Epithelial cell of proximal tubule (primary cell): Measurements from ENCODE around the gene OSBPL5. TPM values are rescaled to one million over a fixed set of nuclear protein-coding genes. Genes with fewer than 3 reads are reported as not detected.

Experiments used
- DNase-seq: peaks from one replicate; pipeline ENCODE4 v3.0.0-alpha.2; 2011; ENCODE audit warnings: low read depth
- H3K4me3 ChIP-seq: 2 replicates; pipeline ENCODE4 v1.5.1; 2011; ENCODE audit warnings: low read depth, mild to moderate bottlenecking, low read length
- total RNA-seq: library from RNA; depleted of rRNA; stranded (reverse); fragments of >200 nt; gene quantifications from 2 replicates; pipeline ENCODE4 v1.2.3, GENCODE V29; 2015
- TF ChIP-seq, protein P1 (sequence below): conservative IDR thresholded peaks from 2 replicates; pipeline ENCODE4 v1.5.1; 2012; ENCODE audit warnings: low read depth, mild to moderate bottlenecking, low read length

The OSBPL5 gene
- total RNA-seq, 1 donor from 2014 or later, result 25.3 TPM

DNA sequence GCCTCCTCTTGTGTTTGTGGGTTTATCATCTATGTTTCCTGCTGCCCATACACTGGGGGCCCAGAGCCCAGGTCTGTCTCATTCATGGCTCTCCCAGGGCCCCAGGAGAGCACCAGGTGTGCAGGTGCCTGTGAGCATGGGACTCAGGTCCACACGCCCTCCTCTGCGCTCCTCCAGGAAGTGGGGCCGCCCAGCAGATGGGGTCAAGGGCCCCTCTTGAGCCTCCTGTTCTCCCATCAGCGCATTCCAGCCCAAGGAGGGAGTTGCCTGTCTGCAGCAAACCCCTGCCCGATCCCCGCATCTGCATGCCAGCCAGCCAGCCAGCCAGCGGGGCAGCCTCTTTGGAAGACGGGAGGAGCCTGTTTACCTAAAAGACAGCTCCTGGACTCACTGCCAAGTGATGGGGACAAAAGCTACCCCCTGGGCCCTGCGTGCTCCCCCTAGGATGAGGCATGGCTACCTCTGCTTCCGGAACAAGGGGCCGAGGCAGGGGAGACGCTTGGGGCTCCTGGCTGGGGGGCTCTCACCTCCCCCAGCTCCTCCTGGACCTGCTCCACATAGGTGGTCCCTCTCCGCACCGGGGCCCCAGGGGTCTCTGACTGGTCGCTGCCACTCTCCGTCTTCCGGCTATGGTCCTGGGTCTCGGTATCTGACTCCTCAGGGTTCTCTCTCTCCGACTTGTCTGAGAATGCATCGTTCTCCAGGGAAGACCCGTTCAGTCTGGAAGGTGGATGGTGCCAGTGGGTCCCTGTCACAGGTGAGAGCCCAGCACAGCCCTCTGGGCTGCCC is 58.2 kb downstream of the OSBPL5 start:
- no peak overlapping the region for H3K4me3 ChIP-seq
- TF ChIP-seq, protein P1, sequence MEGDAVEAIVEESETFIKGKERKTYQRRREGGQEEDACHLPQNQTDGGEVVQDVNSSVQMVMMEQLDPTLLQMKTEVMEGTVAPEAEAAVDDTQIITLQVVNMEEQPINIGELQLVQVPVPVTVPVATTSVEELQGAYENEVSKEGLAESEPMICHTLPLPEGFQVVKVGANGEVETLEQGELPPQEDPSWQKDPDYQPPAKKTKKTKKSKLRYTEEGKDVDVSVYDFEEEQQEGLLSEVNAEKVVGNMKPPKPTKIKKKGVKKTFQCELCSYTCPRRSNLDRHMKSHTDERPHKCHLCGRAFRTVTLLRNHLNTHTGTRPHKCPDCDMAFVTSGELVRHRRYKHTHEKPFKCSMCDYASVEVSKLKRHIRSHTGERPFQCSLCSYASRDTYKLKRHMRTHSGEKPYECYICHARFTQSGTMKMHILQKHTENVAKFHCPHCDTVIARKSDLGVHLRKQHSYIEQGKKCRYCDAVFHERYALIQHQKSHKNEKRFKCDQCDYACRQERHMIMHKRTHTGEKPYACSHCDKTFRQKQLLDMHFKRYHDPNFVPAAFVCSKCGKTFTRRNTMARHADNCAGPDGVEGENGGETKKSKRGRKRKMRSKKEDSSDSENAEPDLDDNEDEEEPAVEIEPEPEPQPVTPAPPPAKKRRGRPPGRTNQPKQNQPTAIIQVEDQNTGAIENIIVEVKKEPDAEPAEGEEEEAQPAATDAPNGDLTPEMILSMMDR, result no peak
- DNase-seq, result no peak

DNA sequence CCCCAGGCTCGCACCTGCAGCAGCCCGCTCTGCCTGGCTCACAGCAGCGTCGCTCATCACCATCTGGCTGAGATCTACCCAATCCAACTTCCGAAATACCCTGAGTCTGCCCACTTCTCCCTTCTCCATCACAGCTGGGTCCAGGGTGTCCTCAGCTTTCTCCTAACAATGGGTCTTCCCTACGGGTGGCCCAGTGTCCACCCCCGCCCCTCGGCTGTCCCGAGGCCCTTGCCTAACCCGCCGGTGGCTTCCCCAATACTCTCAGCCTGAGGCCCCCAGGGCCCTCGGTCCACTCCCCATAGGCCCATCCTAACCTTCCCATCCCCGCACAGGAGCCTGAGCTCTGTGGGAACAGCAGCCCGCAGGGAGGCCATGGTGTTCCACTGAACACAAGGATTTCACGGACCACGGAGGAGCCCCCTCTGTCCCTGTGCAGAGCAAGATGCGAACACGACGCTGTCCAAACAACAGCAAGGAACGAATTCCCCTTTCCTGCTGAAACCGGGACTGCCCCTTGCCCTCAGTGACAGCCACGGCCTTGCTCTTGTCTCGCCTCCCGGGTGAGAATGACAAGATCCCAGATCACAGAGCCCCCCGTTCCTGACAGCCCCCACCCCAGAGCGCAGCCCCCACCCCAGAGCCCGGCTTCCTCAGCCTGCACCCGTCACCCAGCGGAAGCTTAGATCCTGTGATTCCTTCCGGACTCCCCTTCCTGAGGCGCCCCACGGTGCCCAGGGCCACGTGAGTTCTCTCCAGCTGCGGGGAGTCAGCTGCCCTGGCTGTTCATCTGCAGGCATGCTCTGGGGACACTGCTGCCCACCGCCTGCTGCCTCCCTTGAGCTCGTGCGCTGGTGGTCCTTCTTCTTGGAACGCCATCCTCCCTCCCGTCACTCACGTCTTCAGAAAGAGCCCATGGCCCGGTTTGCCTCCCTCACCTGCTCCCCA is 59.0 kb downstream of the OSBPL5 start:
- no peak for DNase-seq
- TF ChIP-seq, protein P1, result no peak
- H3K4me3 ChIP-seq, result no peak overlapping the region

DNA sequence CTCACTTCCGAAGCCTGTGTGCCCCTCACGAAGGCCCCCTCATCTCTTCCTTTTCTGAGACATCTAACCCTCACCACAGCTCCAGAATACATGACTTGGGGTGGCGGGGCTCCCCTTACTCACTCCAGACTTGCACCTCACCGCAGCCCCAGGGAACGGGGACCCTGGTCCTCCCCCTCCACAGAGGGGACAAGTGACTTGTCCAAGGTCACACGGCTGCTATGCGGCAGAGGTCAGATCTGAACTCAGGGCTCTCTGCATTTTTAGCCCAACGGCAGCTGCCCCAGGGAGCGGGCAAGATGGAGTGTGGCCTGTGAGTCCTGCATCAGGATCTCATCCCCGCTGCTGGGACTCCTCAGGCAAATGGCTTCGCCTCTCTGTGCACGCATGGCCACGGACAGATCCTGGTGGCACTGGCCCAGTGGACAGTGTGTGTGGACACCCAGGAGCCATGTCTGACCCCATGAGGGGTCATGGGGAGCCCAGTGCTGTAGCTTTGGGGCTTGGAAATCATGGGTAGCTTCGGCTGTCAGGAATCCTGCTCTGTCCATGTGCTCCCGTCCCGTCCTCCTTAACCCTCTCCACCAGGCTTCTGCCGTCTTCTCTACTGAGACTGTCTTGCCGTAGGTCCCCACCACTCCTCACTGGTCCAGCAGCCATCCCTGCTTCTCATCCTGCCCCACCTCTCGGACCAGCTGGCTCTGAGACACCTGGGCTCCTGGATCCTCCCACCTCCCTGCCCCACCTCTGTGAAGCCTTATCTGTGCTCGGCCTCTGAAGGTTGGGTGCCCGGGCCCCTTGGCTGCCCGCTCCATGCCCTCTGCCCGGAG is 59.9 kb downstream of the OSBPL5 start:
- no peak for DNase-seq
- no peak overlapping the region for H3K4me3 ChIP-seq
- TF ChIP-seq, protein P1, result no peak

DNA sequence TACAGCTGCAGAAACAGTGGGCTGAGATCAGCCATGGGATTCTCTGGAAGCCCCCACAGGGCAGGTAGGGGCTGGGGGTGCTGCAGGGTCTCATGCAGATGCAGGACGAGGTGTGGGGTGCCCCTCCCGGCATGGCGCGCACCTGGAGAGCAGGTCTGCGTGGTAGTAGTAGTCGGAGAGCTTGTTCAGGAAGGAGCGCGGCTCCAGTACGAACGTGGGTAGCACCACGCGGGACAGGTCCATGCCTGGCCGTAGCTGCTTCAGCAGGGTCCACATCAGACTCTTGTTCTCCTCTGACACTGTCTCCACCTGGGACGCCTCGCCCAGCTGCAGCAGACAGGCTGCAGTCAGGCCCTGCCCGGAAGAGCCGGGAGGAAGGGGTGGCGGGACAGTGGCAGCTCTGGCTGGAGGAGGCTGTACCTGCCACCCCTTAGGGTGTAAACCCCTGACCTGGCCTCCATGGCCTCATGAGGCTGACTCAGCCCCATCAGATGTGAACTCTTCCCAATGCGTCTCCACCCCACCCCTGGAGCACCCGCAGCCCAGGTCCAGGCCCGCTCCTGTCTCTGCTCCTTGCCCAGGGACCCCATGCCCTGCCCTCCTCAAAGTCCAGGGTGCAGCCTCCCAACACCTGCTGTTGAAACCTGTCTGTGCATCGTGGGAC is 60.9 kb downstream of the OSBPL5 start:
- TF ChIP-seq, protein P1, result no peak
- no peak overlapping the region for H3K4me3 ChIP-seq
- DNase-seq, result no peak

DNA sequence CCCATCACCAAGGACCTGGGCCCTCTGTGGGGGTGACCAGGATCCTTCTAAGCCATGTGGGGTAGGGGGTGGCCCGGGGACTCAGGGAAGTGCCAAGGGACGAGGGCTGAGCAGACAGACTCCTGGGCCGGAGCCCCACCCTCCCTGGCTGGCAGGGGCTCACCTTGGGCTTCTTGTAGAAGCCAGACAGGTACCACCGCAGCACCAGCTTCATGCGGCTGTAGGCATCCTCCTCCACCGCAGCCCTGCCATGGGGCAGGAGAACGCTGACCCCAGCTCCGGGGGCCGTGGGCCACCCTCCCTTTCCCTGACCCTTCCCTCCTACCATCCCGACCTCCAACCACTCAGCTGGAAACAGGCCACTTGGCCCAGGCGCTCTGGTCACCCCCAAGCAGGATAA is 62.0 kb downstream of the OSBPL5 start:
- no peak overlapping the region for H3K4me3 ChIP-seq
- no peak for DNase-seq
- TF ChIP-seq, protein P1, result no peak

DNA sequence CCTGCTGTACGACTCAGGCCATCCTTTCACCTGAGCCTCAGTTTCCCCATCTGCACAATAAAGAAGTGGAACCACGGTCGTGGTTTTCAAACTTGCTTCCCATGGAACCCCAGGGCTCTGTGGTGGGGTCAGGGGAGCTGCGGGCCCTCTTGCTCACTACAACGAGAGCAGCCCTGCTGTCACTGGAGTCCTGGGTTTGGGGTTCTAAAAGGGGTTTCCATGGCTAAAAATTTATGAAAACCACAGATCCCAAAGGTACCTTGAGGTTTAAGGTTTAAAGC is 62.5 kb downstream of the OSBPL5 start:
- no peak overlapping the region for H3K4me3 ChIP-seq
- TF ChIP-seq, protein P1, result no peak
- no peak for DNase-seq
